Measurements from ENCODE around the gene UNC93A.

DNA sequence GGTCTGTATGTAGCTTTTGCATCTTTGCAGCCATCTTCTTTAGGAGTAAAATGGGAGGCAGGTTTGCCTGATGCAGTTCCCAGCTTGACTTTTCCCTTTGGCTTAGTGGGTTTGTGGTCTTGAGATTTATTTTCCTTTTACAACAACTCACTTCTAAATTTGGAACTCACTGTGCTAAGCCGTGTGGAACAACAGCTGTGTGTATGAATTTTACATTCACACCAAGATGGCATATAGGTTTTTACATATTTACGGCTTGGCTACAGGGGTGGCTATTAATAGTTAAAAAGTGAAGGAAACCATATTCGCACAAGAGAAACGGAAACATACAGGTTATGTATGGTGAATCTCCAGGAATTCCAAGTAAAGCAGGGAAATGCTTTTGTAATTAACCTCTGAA, 36.3 kb downstream of the UNC93A start:
- TF ChIP-seq POLR2A (IDR thresholded peaks at IDR 0.05; ENCODE audit: low read depth, low read length) (no peak), TAF1 (IDR thresholded peaks at IDR 0.05; ENCODE audit: low read depth, low read length) (no peak)

Measured in GM12891 (cell line).